Gastrocnemius medialis (tissue), 4 donors: ENCODE measurements around the gene ERRFI1.

Source experiments
- POLR2A ChIP-seq, 2 donors: fragments of 450-650 bp; IDR thresholded peaks; one replicate each; pipeline ENCODE4 v1.6.1; 2017; ENCODE audit warnings: antibody characterized with exemption in 2 of 2, mild to moderate bottlenecking in 2 of 2, moderate library complexity in 2 of 2
- TF ChIP-seq, protein P1 (sequence below), 5 experiments: fragments of 450-650 bp in 3 of 5; fragments of 200-600 bp in 2 of 5; sonication (generic) in 2 of 5; IDR thresholded peaks in 4 of 5; conservative IDR thresholded peaks in 1 of 5; 1 replicate in 4 of 5; 2 replicates in 1 of 5; pipeline ENCODE4 v1.5.1; 2016 to 2019; ENCODE audit warnings: antibody characterized with exemption in 5 of 5, mild to moderate bottlenecking in 3 of 5, moderate library complexity in 3 of 5

DNA sequence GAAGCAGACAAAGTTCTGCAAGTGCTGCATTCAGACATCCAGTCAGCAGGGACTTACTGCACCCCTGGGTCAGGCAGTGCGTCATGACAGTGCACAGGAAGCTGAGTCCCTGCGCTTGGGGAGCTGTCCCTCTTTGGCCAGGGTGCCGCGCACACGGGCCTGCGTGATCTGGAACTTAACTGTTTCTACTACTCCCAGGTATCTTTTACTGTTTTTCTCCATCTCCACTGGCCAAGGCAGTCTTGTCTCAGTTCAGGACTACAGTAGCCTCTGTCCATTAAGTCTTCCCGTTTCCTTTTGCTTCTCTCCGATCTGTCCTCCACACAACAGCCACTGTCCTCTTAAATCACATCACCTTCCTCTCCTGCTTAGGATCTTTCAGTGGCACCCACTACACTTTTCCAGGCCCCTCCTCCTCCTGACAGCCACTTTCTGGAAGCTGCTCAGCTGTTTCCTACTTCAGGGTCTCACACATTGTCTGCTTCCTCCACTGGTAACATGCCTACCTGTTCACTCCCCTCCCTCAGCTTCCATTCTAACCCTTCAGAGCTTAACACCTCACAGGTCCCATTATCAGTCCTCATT is 15.9 kb downstream of the ERRFI1 start:
- TF ChIP-seq POLR2A (IDR thresholded peaks at IDR 0.05) = no peak
- TF ChIP-seq, protein P1, sequence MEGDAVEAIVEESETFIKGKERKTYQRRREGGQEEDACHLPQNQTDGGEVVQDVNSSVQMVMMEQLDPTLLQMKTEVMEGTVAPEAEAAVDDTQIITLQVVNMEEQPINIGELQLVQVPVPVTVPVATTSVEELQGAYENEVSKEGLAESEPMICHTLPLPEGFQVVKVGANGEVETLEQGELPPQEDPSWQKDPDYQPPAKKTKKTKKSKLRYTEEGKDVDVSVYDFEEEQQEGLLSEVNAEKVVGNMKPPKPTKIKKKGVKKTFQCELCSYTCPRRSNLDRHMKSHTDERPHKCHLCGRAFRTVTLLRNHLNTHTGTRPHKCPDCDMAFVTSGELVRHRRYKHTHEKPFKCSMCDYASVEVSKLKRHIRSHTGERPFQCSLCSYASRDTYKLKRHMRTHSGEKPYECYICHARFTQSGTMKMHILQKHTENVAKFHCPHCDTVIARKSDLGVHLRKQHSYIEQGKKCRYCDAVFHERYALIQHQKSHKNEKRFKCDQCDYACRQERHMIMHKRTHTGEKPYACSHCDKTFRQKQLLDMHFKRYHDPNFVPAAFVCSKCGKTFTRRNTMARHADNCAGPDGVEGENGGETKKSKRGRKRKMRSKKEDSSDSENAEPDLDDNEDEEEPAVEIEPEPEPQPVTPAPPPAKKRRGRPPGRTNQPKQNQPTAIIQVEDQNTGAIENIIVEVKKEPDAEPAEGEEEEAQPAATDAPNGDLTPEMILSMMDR (IDR thresholded peaks at IDR 0.05 in 4 of 5, conservative IDR thresholded peaks at IDR 0.05 in 1 of 5) = no peak
